Muscle layer of colon (tissue), 2 donors: Measurements from ENCODE around the gene ERMP1.
"Not testable (repeated sequence)": the region's sequence is repeated elsewhere in the genome, so short reads cannot be mapped to it uniquely, and the experiment has no call there.

Experiments
- H3K27ac ChIP-seq: one replicate; pipeline ENCODE4 v1.7.0; 2013; ENCODE audit warnings: low read depth, mild to moderate bottlenecking, low read length, moderate library complexity
- H3K27me3 ChIP-seq, 2 donors: one replicate each; pipeline ENCODE4 v1.7.0; 2013; ENCODE audit warnings: low read length in 2 of 2, mild to moderate bottlenecking in 2 of 2; ENCODE audit not compliant: insufficient read depth in 2 of 2, control insufficient read depth in 1 of 2
- H3K36me3 ChIP-seq: one replicate; pipeline ENCODE4 v1.7.0; 2013; ENCODE audit warnings: mild to moderate bottlenecking, low read length; ENCODE audit not compliant: insufficient read depth
- H3K4me1 ChIP-seq: one replicate; pipeline ENCODE4 v1.7.0; 2013; ENCODE audit warnings: mild to moderate bottlenecking, low read length; ENCODE audit not compliant: insufficient read depth
- H3K4me3 ChIP-seq, 2 donors: one replicate each; pipeline ENCODE4 v1.7.0; 2013; ENCODE audit warnings: low read length in 2 of 2, low read depth in 1 of 2, mild to moderate bottlenecking in 1 of 2, moderate library complexity in 1 of 2
- H3K9ac ChIP-seq: one replicate; pipeline ENCODE4 v1.7.0; 2013; ENCODE audit warnings: low read length
- H3K9me3 ChIP-seq: one replicate; pipeline ENCODE4 v1.7.0; 2013; ENCODE audit warnings: mild to moderate bottlenecking, low read length
- donor health status: abdominal sarcoma.
- donor health status: Adenocarcinoma of cecum.

Gene ERMP1

GRCh38 chr9:5789489-5789888 lies 43.4 kb downstream of the ERMP1 start:
- Histone ChIP-seq H3K4me3 (no peak overlapping the region), H3K36me3 (peaks cover 17% of the 10 kb centered on the region), H3K9ac (no peak overlapping the region), H3K4me1 (no peaks in the 10 kb centered on the region), H3K9me3 (no peaks in the 10 kb centered on the region), H3K27me3 (no peaks in the 10 kb centered on the region), H3K27ac (no peak overlapping the region)

DNA sequence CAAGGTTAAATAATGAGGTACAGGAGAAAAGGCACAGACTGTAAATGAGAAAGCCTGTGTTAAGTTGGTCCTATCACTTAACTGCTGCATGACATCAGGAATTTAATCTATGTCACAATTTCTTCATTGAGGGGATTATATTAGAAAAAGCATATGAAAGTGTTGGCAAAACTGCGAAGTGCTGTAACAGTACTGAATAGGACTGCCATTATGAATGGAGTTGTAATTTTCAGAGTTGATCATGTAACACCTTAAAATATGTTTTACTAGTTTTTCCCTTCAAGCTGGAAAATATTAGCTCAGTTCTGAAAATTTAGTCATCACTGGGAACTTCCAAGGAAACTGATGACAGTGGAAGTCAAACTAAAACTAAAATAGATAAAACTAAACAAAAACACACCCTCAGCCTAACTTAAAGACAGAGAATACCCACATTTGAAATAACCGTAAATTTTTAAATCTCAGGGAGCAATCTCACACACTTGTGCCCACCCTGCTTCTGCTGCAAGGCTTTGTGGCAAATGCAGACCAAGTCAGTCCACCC lies 45.1 kb downstream of the ERMP1 start:
- H3K27ac ChIP-seq: no peak overlapping the region
- H3K27me3 ChIP-seq: no peaks in the 10 kb centered on the region
- H3K9ac ChIP-seq: no peak overlapping the region
- no peaks in the 10 kb centered on the region for H3K9me3 ChIP-seq
- no peaks in the 10 kb centered on the region for H3K4me1 ChIP-seq
- peaks cover 17% of the 10 kb centered on the region for H3K36me3 ChIP-seq
- no peak overlapping the region for H3K4me3 ChIP-seq

- Histone ChIP-seq H3K9ac (no peak overlapping the region), H3K4me1 (no peaks in the 10 kb centered on the region), H3K27me3 (no peaks in the 10 kb centered on the region), H3K36me3 (peaks cover 17% of the 10 kb centered on the region), H3K9me3 (no peaks in the 10 kb centered on the region), H3K27ac (no peak overlapping the region), H3K4me3 (no peak overlapping the region)
Measured at GRCh38 chr9:5787220-5787619, 45.7 kb downstream of the ERMP1 start.

GRCh38 chr9:5786370-5787127 lies 46.4 kb downstream of the ERMP1 start:
- Histone ChIP-seq H3K4me1 (no peaks in the 10 kb centered on the region), H3K27ac (no peak overlapping the region), H3K4me3 (no peak overlapping the region), H3K9ac (no peak overlapping the region), H3K9me3 (no peaks in the 10 kb centered on the region), H3K27me3 (no peaks in the 10 kb centered on the region), H3K36me3 (peaks cover 17% of the 10 kb centered on the region)

DNA sequence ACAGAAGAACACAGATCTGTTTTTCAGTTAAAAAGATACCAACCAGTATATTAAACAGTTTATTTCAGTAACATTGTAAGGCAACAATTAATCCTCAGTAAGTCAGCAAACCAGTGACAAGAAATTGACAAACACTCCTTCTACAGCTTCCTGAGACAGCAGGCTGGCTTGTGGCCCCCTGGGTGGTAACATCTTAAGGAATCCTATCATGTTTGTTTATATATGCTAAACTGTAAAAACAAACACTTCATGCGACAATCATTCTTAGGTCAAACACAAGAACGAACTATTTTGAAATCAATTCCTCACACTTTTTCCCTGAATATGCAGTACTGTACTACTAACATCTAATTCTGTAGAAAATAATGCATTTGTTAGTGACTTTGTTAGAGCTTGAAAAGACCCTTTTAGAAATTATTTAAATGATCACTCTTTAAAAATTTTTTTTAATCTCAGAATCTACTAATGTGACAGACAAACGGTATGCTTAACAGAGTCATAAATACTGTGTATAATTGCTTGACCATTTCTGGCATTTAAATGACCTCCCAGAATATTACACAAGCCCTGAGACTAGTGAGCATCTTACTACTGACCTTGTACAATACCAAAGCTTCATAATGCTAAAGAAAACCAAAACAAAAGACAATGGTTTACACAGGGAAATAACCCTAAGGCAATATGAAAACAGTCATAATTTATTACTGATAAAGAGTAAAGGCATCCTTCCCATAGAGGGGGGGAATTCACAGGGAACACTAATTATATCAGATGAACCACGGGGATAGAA lies 48.2 kb downstream of the ERMP1 start:
- Histone ChIP-seq H3K27ac (no peak overlapping the region), H3K27me3 (no peaks in the 10 kb centered on the region)

GRCh38 chr9:5783982-5784381 lies 48.9 kb downstream of the ERMP1 start:
- Histone ChIP-seq H3K27me3 (no peaks in the 10 kb centered on the region), H3K4me1 (no peaks in the 10 kb centered on the region), H3K9me3 (no peaks in the 10 kb centered on the region), H3K4me3 (no peak overlapping the region), H3K9ac (no peak overlapping the region), H3K27ac (no peak overlapping the region), H3K36me3 (peaks cover 34% of the 10 kb centered on the region)

More for the DNA sequence above, 48.2 kb downstream of the ERMP1 start:
- H3K4me3 ChIP-seq: no peak overlapping the region
- no peaks in the 10 kb centered on the region for H3K4me1 ChIP-seq
- H3K9ac ChIP-seq: no peak overlapping the region
- peaks cover 28% of the 10 kb centered on the region for H3K36me3 ChIP-seq
- H3K9me3 ChIP-seq: no peaks in the 10 kb centered on the region

DNA sequence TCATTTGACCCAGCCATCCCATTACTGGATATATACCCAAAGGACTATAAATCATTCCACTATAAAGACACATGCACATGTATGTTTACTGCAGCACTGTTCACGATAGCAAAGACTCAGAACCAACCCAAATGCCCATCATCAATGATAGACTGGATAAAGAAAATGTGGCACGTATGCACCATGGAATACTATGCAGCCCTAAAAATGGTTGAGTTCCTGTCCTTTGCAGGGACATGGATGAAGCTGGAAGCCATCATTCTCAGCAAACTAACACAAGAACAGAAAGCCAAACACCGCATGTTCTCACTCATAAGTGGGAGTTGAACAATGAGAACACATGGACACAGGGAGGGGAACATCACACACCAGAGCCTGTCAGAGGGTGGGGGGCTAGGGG lies 49.5 kb downstream of the ERMP1 start:
- H3K9ac ChIP-seq, H3K9me3 ChIP-seq, H3K27me3 ChIP-seq, H3K4me1 ChIP-seq, H3K4me3 ChIP-seq, H3K27ac ChIP-seq: not testable (repeated sequence)
- peaks cover 40% of the 10 kb centered on the region for H3K36me3 ChIP-seq

GRCh38 chr9:5779705-5780218 lies 53.2 kb downstream of the ERMP1 start:
- H3K36me3 ChIP-seq: peaks cover 30% of the 10 kb centered on the region
- H3K9me3 ChIP-seq: not testable (repeated sequence)

GRCh38 chr9:5778805-5779204 lies 54.1 kb downstream of the ERMP1 start:
- no peaks in the 10 kb centered on the region for H3K4me1 ChIP-seq
- H3K4me3 ChIP-seq: no peak overlapping the region
- no peak overlapping the region for H3K27ac ChIP-seq
- no peaks in the 10 kb centered on the region for H3K9me3 ChIP-seq
- H3K9ac ChIP-seq: no peak overlapping the region
- H3K27me3 ChIP-seq: no peaks in the 10 kb centered on the region
- peaks cover 40% of the 10 kb centered on the region for H3K36me3 ChIP-seq

More at GRCh38 chr9:5779705-5780218, 53.2 kb downstream of the ERMP1 start:
- not testable (repeated sequence) for H3K9ac ChIP-seq, H3K27ac ChIP-seq, H3K4me1 ChIP-seq, H3K4me3 ChIP-seq, H3K27me3 ChIP-seq

DNA sequence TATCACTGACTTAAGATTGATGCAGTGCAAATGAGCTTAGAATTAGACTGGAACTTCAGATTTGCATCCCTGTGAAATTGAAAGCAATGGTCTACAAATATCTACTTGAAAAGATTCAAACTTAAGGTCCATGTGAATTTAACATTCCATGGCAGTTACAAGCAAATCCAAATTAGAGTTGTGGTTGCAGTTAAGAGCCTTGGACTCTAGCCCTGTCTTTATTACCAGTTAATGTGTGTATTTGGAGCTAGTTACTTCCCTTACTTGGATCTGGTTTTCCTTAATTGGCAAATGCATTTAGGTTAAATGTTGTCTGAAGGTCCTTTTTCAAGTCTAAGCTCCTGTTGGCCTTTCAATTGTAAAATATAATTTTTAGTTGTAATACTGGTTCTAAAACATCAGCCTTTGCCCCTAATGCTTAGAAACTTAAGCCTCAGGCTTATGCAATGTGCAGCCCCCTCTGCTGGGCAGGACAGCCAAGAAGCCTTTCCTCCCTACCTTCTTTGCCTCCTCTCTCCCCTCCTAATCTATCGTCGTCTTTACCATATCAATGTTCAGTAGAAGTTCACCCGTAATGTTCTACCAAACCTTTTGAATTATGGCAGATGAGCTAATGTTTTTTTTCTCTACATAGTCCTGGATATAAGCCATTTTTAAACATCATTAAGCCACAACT lies 59.5 kb downstream of the ERMP1 start:
- Histone ChIP-seq H3K27ac (no peak overlapping the region), H3K36me3 (peaks cover 48% of the 10 kb centered on the region), H3K4me3 (no peak overlapping the region), H3K9me3 (no peaks in the 10 kb centered on the region), H3K27me3 (no peaks in the 10 kb centered on the region), H3K4me1 (no peaks in the 10 kb centered on the region), H3K9ac (no peak overlapping the region)
